PC-9 (cell line): ENCODE results near the gene ADORA2A.

Source experiments
- CTCF ChIP-seq: fragments of 200-600 bp; sonication (generic); conservative IDR thresholded peaks from 2 replicates; pipeline ENCODE4 v1.6.1; 2017; ENCODE audit warnings: mixed run types, antibody characterized with exemption, mild to moderate bottlenecking, moderate library complexity
- EZH2 ChIP-seq: fragments of 200-600 bp; sonication (generic); IDR thresholded peaks from 2 replicates; pipeline ENCODE4 v1.8.0; 2017; ENCODE audit warnings: antibody characterized with exemption, low read depth

- TF ChIP-seq CTCF (no peak), EZH2 (no peak)
Measured at GRCh38 chr22:24407884-24408283, 19.5 kb upstream of the ADORA2A start.
